Loucy (cell line): ENCODE data around the gene MZF1.

Source experiments
- H2AFZ ChIP-seq: fragments of 200-600 bp; sonication (generic); 2 replicates; pipeline ENCODE4 v1.6.0; 2016; ENCODE audit warnings: antibody characterized with exemption, mild to moderate bottlenecking, low read length, moderate library complexity
- H3F3A ChIP-seq: fragments of 200-600 bp; 2 replicates; pipeline ENCODE4 v1.6.0; 2016; ENCODE audit warnings: antibody characterized with exemption, low read depth, mild to moderate bottlenecking
- H3K27me3 ChIP-seq: fragments of 200-600 bp; sonication (generic); 2 replicates; pipeline ENCODE4 v1.6.1; 2014; ENCODE audit warnings: low read length, mild to moderate bottlenecking; ENCODE audit not compliant: insufficient read depth, poor library complexity, severe bottlenecking
- H3K36me3 ChIP-seq: fragments of 200-600 bp; sonication (generic); 2 replicates; pipeline ENCODE4 v1.6.1; 2016; ENCODE audit warnings: low read length; ENCODE audit not compliant: insufficient read depth
- H3K4me1 ChIP-seq: fragments of 200-600 bp; sonication (generic); 2 replicates; pipeline ENCODE4 v1.5.1; 2014; ENCODE audit warnings: low read length, mild to moderate bottlenecking; ENCODE audit not compliant: insufficient read depth, poor library complexity, severe bottlenecking
- H3K4me2 ChIP-seq: fragments of 200-600 bp; sonication (generic); 2 replicates; pipeline ENCODE4 v1.6.0; 2014; ENCODE audit warnings: antibody characterized with exemption, low read length, low read depth, mild to moderate bottlenecking; ENCODE audit not compliant: poor library complexity, severe bottlenecking
- H3K4me3 ChIP-seq: fragments of 200-600 bp; sonication (generic); 2 replicates; pipeline ENCODE4 v1.5.1; 2014; ENCODE audit warnings: low read length, mild to moderate bottlenecking, mixed read lengths; ENCODE audit not compliant: poor library complexity, severe bottlenecking
- H3K79me2 ChIP-seq: fragments of 200-600 bp; sonication (generic); 2 replicates; pipeline ENCODE4 v1.6.1; 2014; ENCODE audit warnings: low read length; ENCODE audit not compliant: insufficient read depth
- H3K9ac ChIP-seq: fragments of 200-600 bp; sonication (generic); 2 replicates; pipeline ENCODE4 v1.6.0; 2014; ENCODE audit warnings: mild to moderate bottlenecking, low read depth, low read length, moderate library complexity; ENCODE audit not compliant: poor library complexity, severe bottlenecking
- H3K9me2 ChIP-seq: fragments of 200-600 bp; sonication (generic); replicated peaks from 2 replicates; pipeline ENCODE4 v1.6.1; 2016; ENCODE audit warnings: low read depth, low read length, mixed read lengths
- H3K9me3 ChIP-seq: fragments of 200-600 bp; sonication (generic); 2 replicates; pipeline ENCODE4 v1.6.1; 2014; ENCODE audit warnings: mild to moderate bottlenecking, antibody characterized with exemption, low read length, low read depth; ENCODE audit not compliant: insufficient read depth
- H4K20me1 ChIP-seq: fragments of 200-600 bp; sonication (generic); 2 replicates; pipeline ENCODE4 v1.6.0; 2014; ENCODE audit warnings: antibody characterized with exemption, low read length, mild to moderate bottlenecking; ENCODE audit not compliant: insufficient read depth, poor library complexity, severe bottlenecking
- EZH2phosphoT487 ChIP-seq: fragments of 200-600 bp; IDR thresholded peaks from 2 replicates; pipeline ENCODE4 v1.6.1; 2018; ENCODE audit warnings: antibody characterized with exemption, mild to moderate bottlenecking, moderate library complexity, borderline replicate concordance
- TF ChIP-seq, protein P1 (sequence below): fragments of 200-600 bp; sonication (generic); conservative IDR thresholded peaks from 2 replicates; pipeline ENCODE4 v1.5.1; 2014; ENCODE audit warnings: mild to moderate bottlenecking, antibody characterized with exemption, low read length

MZF1 gene

GRCh38 chr19:58538257-58539168 lies 34.6 kb downstream of the MZF1 start:
- Histone ChIP-seq H3K79me2 (no peaks in the 10 kb centered on the region), H2AFZ (peak overlapping the region; percentile 90), H3F3A (peaks cover under 1% of the 10 kb centered on the region), H3K36me3 (no peaks in the 10 kb centered on the region), H3K4me3 (peak overlapping the region; percentile 73), H3K4me2 (peak overlapping the region; percentile 79), H3K9me2 (no peaks in the 10 kb centered on the region), H3K27me3 (no peaks in the 10 kb centered on the region), H4K20me1 (no peaks in the 10 kb centered on the region), H3K4me1 (peaks cover 19% of the 10 kb centered on the region), H3K9me3 (no peaks in the 10 kb centered on the region), H3K9ac (peak overlapping the region; percentile 78)
- TF ChIP-seq, protein P1, sequence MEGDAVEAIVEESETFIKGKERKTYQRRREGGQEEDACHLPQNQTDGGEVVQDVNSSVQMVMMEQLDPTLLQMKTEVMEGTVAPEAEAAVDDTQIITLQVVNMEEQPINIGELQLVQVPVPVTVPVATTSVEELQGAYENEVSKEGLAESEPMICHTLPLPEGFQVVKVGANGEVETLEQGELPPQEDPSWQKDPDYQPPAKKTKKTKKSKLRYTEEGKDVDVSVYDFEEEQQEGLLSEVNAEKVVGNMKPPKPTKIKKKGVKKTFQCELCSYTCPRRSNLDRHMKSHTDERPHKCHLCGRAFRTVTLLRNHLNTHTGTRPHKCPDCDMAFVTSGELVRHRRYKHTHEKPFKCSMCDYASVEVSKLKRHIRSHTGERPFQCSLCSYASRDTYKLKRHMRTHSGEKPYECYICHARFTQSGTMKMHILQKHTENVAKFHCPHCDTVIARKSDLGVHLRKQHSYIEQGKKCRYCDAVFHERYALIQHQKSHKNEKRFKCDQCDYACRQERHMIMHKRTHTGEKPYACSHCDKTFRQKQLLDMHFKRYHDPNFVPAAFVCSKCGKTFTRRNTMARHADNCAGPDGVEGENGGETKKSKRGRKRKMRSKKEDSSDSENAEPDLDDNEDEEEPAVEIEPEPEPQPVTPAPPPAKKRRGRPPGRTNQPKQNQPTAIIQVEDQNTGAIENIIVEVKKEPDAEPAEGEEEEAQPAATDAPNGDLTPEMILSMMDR: no peak
- TF ChIP-seq EZH2phosphoT487: no peak

GRCh38 chr19:58536852-58537798 lies 36.0 kb downstream of the MZF1 start:
- Histone ChIP-seq H3F3A (no peaks in the 10 kb centered on the region; the same call in 1 of the 2 replicates), H3K9me2 (no peaks in the 10 kb centered on the region), H3K9me3 (no peaks in the 10 kb centered on the region), H3K4me1 (peaks cover 22% of the 10 kb centered on the region), H2AFZ (no peak overlapping the region), H3K36me3 (no peaks in the 10 kb centered on the region), H4K20me1 (no peaks in the 10 kb centered on the region), H3K4me3 (peak overlapping the region; percentile 73), H3K9ac (peak overlapping the region; percentile 78), H3K79me2 (no peaks in the 10 kb centered on the region), H3K4me2 (peak overlapping the region; percentile 79), H3K27me3 (no peaks in the 10 kb centered on the region)
- no peak for TF ChIP-seq EZH2phosphoT487
- TF ChIP-seq, protein P1: no peak

DNA sequence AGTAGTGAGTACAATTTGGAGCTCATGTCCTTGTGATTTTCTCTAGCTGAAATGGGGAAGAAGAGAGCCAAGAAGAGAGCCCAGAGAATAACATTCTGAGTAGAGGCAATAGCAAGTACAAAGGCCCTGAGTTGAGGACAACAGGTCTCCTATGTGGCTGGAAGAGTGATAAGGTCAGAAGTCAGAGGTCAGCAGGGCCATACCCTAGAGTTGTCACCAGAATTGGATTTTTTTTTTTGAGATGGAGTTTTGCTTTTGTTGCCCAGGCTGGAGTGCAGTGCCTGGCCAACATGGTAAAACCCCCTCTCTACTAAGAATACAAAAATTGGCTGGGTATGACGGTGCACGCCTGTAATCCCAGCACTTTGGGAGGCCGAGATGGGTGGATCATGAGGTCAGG lies 37.3 kb downstream of the MZF1 start:
- Histone ChIP-seq H3K4me2 (no peak overlapping the region), H3K27me3 (no peaks in the 10 kb centered on the region), H3F3A (no peaks in the 10 kb centered on the region; the same call in 1 of the 2 replicates), H3K4me3 (no peak overlapping the region), H3K79me2 (no peaks in the 10 kb centered on the region), H3K9ac (no peak overlapping the region), H3K4me1 (peaks cover 29% of the 10 kb centered on the region), H3K36me3 (no peaks in the 10 kb centered on the region), H4K20me1 (no peaks in the 10 kb centered on the region), H3K9me2 (no peaks in the 10 kb centered on the region), H2AFZ (no peak overlapping the region), H3K9me3 (no peaks in the 10 kb centered on the region)
- TF ChIP-seq, protein P1: no peak
- no peak for TF ChIP-seq EZH2phosphoT487
